Urinary bladder (tissue), 4 donors: Measurements from ENCODE around the gene CHRNB1. TPM values are rescaled to one million over a fixed set of nuclear protein-coding genes. Genes with fewer than 3 reads are reported as not detected.

Experiments used
- DNase-seq: peaks from one replicate; pipeline ENCODE4 v3.0.0-alpha.2; 2015; ENCODE audit errors: extremely low spot score
- H3K27ac ChIP-seq: one replicate; pipeline ENCODE4 v1.5.1; 2013; ENCODE audit warnings: low read depth, mild to moderate bottlenecking, moderate library complexity
- H3K36me3 ChIP-seq: one replicate; pipeline ENCODE4 v1.6.1; 2013; ENCODE audit warnings: mild to moderate bottlenecking, moderate library complexity; ENCODE audit not compliant: insufficient read depth
- H3K4me1 ChIP-seq: one replicate; pipeline ENCODE4 v1.6.1; 2013; ENCODE audit warnings: mild to moderate bottlenecking, moderate library complexity; ENCODE audit not compliant: insufficient read depth
- H3K4me3 ChIP-seq: one replicate; pipeline ENCODE4 v1.5.1; 2013; ENCODE audit warnings: low read depth, low read length
- WGBS: extraction: QIAGEN DNeasy Blood & Tissue Kit; methylation state at CpG from one replicate; pipeline ENCODE4 v1.1.7; 2013; 5-methylcytosine and 5-hydroxymethylcytosine counted together
- polyA plus RNA-seq: library from polyadenylated mRNA; stranded (reverse); fragments of 200-250 nt; gene quantifications from one replicate; pipeline ENCODE4 v1.2.3, GENCODE V29; 2013
- total RNA-seq: library from RNA; depleted of rRNA; stranded (reverse); fragments of >200 nt; gene quantifications from one replicate; pipeline ENCODE4 v1.2.3, GENCODE V29; 2014
- donor health status: healthy with polysubstance abuse.
- donor health status: healthy.

CHRNB1 gene
- total and polyA plus RNA-seq, 2 donors = 10.7 to 15.4 TPM

DNA sequence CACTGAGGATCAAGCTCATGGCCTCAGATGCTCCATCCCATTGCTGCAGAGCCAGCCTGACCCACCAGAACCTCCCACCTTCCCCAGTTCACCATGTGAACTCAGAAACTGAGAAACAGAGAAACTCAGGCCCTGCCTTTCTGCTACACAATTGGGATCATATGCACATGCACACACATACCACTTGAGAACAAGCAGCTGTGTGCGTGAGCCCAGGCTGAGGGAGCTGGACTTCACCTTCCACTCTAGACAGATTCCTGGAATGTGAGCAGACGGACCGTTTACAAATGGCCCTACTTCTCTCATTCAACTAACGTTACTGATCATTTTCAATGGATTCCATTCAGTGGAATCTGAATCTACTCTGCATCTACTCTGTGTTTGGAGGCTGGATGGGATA, 21.2 kb upstream of the CHRNB1 start:
- 38% methylated on average over 4 of the region's 4 CpGs for WGBS
- Histone ChIP-seq H3K27ac (no peak overlapping the region), H3K4me3 (no peak overlapping the region), H3K36me3 (no peaks in the 10 kb centered on the region), H3K4me1 (no peaks in the 10 kb centered on the region)
- no peak for DNase-seq

DNA sequence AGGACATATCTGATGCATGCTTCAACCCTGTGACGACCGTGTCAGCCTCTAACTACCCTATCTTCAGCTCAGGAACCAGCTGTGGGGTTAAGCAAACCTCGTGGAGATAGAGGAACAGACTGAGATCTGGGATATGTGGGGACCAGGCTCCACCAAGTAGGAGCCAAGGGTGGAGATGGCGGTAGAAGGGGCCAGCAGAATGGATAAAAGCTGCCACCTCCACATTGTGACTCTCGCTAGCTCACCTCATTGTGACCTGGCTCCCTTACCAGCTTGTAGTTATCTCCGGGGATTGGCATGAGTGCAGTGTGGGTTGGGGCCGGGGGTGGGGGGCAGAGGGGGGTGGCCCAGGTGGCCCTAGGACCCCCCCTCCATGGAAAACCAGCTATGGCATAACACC, 19.5 kb upstream of the CHRNB1 start, which contains the start of gene SPEM2:
SPEM2 (plus strand) TSS at position 301 of the 400 bp plus-strand sequence; CDS start at position 374, 73 bp downstream.
- Histone ChIP-seq H3K4me1 (no peaks in the 10 kb centered on the region), H3K27ac (no peak within 1 kb of the TSS), H3K4me3 (no peak within 1 kb of the TSS), H3K36me3 (no peaks in the 10 kb centered on the region)
- DNase-seq = no peak
- WGBS = 87% methylated on average over 7 of the region's 7 CpGs

DNA sequence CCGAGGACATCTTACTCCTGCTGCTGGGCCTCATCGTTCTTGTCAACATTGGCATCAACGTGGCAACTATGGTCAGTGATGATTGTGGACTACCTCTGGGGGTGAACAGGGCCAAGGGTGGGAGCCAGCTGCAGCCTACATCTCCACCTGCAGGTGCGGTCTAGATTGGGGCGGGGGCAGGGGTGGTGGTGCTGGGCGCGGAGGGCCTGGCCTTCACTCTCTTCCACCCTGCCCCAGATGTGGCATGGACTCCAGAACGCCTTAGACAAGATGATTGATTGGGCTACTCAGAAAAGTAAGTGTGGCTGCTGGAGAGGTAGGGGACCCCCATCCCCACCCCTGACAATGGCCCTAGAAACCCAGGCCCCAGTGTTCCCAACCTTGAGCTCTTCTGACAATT, 19.1 kb upstream of the CHRNB1 start:
- H3K36me3 ChIP-seq = no peaks in the 10 kb centered on the region
- H3K4me3 ChIP-seq = no peak overlapping the region
- H3K27ac ChIP-seq = no peak overlapping the region
- DNase-seq = no peak
- 82% methylated on average over 8 of the region's 8 CpGs for WGBS
- no peaks in the 10 kb centered on the region for H3K4me1 ChIP-seq

DNA sequence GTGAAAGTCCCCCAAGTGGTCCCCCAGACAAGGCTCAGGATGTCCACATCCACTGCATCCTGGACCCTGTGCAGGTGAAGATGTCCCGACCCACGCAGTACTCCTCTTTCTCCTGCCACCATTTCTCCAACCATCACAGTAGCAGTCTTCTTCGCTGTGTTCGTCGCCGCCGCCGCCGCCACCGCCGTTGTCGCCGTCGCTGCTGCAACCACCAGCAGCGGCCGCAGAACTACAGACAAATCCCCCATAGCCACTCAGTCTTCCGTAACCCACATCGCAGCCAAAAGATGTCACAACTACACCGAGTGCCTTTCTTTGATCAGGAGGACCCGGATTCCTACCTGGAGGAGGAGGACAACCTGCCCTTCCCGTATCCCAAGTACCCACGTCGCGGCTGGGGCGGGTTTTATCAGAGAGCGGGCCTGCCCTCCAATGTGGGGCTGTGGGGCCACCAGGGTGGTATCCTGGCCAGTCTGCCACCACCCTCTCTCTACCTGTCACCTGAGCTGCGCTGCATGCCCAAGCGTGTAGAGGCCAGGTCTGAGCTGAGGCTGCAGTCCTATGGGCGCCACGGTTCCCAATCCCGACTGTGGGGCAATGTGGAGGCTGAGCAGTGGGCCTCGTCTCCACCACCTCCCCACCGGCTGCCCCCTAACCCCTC, 18.5 kb upstream of the CHRNB1 start:
- H3K36me3 ChIP-seq = no peaks in the 10 kb centered on the region
- no peak overlapping the region for H3K4me3 ChIP-seq
- H3K27ac ChIP-seq = no peak overlapping the region
- no peaks in the 10 kb centered on the region for H3K4me1 ChIP-seq
- no peak for DNase-seq
- WGBS = 94% methylated on average over 33 of the region's 33 CpGs

DNA sequence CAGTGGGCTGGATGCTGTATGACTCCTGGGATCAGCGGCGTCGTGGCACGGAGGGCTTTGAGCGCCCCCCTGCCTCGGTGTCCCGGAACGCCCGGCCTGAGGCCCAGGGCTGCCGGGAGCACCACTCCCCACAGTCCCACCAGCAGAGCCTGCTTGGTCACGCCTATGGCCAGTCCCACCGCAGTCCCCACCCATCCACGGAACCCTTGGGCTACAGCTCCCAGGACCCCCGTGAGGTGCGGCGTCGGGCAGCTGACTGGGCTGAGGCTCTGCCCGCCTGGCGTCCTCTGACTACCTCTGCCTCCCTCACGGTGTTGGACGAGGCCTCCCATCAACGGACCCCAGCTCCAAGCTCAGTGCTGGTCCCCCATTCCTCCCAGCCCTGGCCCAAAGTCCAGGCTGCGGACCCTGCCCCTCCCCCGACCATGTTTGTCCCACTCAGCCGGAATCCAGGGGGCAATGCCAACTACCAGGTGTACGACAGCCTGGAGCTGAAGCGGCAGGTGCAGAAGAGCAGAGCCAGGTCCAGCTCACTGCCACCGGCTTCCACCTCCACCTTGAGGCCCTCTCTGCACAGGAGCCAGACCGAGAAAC, 17.9 kb upstream of the CHRNB1 start:
- H3K27ac ChIP-seq = no peak overlapping the region
- WGBS = 90% methylated on average over 29 of the region's 29 CpGs
- H3K4me3 ChIP-seq = no peak overlapping the region
- H3K36me3 ChIP-seq = no peaks in the 10 kb centered on the region
- H3K4me1 ChIP-seq = no peaks in the 10 kb centered on the region
- DNase-seq = no peak

DNA sequence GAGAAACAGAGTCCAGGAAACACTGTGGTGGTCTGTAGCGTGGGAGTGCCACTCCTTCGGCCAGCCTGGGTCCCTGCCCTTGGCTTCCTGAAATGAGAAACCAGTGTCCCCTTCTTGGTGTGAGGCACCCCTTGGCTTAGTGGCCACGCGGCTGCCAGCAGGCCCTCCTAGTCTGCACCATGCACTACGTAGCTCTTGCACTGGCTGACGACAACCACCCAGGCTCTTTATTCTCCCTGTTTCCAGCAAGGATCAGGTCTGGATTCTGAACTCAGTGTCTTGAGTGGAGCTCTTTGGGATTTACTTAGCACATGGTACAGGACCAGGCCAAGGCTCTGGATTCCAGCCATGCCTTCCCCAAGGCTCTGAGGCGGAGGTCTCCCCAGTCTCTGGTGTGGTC, 17.3 kb upstream of the CHRNB1 start:
- no peak for DNase-seq
- no peak overlapping the region for H3K4me3 ChIP-seq
- no peaks in the 10 kb centered on the region for H3K4me1 ChIP-seq
- no peaks in the 10 kb centered on the region for H3K36me3 ChIP-seq
- H3K27ac ChIP-seq = no peak overlapping the region
- WGBS = 89% methylated on average over 7 of the region's 7 CpGs

DNA sequence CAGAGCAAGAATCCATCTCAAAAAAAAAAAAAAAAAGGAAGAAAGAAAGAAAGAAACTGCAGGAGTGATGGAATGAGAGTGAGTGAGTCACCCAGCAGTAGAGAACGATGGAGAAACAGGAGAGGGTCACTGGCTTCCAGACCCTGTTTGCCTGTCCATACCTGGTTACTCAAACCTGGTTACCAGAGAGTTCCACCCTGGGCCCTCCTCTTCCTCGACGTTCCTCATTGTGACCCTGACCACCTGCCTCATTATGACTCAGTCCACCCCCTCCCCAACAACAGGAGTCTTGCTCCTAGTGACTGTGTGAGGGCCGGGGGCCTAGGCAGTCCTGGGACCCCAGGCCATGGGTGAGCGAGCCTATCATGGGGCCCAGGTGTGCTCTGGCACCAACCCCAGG, 16.3 kb upstream of the CHRNB1 start, which contains the start of gene SPEM3:
SPEM3 (plus strand) TSS at position 301 of the 400 bp plus-strand sequence; CDS start at position 347, 46 bp downstream.
- Histone ChIP-seq H3K27ac (no peak within 1 kb of the TSS), H3K4me1 (no peaks in the 10 kb centered on the region), H3K36me3 (no peaks in the 10 kb centered on the region), H3K4me3 (no peak within 1 kb of the TSS)
- DNase-seq = no peak
- 64% methylated on average over 5 of the region's 5 CpGs for WGBS

DNA sequence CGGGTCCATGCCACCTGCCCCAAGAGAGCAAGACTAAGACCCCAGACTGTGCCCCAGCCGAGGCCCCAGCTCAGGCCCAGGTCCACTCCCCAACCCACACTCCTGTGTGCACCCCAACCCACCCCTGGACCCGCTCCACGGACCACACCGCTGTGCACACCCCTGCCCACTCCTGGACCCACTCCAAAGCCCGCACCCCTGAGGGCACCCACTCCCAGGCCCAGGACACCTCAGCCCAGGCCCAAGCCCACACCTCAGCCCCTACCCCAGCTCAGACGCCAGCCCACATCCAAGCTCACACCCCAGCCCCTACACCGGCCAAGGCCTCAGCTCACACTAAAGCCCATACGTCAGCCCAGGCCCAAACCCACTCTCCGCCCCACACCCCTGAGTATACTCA, 15.1 kb upstream of the CHRNB1 start:
- WGBS = 93% methylated on average over 10 of the region's 10 CpGs
- Histone ChIP-seq H3K4me3 (no peak overlapping the region), H3K27ac (no peak overlapping the region), H3K36me3 (no peaks in the 10 kb centered on the region), H3K4me1 (no peaks in the 10 kb centered on the region)
- no peak for DNase-seq

DNA sequence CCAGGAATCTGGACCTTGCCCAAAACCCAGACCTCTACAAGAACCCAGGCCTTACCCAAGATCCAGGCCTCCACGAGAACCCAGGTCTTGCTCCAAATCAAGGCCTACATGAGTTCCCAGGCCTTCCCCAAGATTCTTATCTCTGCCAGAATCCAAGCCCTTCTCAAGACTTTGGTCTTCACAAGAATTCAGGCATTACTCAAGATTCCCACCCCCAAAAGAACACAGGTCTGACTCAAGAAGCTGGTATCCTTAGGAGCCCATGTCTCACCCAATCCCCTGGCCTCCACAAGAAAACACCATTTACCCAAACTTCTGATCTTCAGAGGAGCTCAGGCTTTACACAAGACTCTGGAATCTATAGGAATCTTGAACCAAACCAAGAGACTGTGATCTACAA, 13.6 kb upstream of the CHRNB1 start:
- Histone ChIP-seq H3K36me3 (no peaks in the 10 kb centered on the region), H3K4me3 (no peak overlapping the region), H3K4me1 (no peaks in the 10 kb centered on the region), H3K27ac (no peak overlapping the region)
- no peak for DNase-seq
- 89% methylated on average over 1 of the region's 1 CpG for WGBS

DNA sequence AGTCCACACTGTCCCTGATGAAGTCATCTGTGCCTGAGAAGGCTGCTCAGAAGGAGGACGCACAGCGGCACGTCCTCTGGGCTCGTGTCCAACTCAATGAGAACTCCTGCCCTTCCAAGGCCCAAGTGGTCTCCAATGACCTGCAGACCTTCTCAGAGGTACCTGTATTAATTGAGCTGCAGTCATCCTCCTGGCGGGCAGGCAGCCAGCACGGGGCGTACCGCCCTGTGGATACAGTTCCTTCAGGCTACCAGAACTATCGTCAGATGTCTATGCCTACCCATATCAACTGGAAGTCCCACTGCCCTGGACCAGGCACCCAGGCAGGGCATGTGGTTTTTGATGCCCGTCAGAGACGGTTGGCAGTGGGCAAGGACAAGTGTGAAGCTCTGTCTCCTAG, 12.6 kb upstream of the CHRNB1 start:
- H3K4me1 ChIP-seq = no peaks in the 10 kb centered on the region
- H3K36me3 ChIP-seq = no peaks in the 10 kb centered on the region
- no peak for DNase-seq
- H3K4me3 ChIP-seq = no peak overlapping the region
- 92% methylated on average over 11 of the region's 11 CpGs for WGBS
- H3K27ac ChIP-seq = no peak overlapping the region

DNA sequence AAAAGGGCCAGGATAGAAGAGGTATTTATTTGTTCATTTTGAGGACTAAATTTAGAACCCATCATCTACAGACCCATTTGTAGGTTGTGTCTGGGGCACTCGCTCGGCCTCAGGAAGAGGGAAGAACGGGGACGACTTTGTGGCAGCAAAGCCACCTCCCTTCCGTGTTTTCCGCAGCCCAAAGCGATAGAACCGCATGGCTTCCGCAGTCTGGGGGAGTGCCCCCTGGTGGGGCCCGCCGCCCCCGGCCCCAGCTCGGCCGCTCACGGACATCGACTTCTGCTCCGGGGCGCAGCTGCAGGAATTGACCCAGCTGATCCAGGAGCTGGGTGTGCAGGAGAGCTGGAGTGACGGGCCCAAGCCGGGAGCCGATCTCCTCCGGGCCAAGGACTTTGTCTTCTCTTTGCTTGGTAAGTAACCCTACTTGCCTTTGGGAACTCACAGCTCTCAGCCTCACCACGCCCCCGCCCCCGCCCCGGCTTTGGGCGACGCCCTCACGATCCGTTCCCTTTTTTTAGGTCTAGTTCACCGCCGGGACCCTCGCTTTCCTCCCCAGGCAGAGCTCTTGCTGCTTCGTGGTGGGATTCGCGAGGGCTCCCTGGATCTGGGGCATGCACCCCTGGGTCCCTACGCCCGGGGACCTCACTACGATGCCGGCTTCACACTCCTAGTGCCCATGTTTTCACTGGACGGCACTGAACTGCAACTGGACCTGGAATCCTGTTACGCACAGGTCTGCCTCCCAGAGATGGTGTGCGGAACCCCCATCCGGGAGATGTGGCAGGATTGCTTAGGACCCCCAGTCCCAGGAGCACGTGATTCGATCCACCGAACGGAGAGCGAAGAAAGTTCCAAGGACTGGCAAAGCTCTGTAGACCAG, 8.9 kb upstream of the CHRNB1 start:
- Histone ChIP-seq H3K4me1 (peaks cover 2% of the 10 kb centered on the region), H3K4me3 (peak overlapping the region; percentile 37), H3K36me3 (no peaks in the 10 kb centered on the region), H3K27ac (peak overlapping the region; percentile 47)
- no peak for DNase-seq
- WGBS = 8% methylated on average over 49 of the region's 49 CpGs

DNA sequence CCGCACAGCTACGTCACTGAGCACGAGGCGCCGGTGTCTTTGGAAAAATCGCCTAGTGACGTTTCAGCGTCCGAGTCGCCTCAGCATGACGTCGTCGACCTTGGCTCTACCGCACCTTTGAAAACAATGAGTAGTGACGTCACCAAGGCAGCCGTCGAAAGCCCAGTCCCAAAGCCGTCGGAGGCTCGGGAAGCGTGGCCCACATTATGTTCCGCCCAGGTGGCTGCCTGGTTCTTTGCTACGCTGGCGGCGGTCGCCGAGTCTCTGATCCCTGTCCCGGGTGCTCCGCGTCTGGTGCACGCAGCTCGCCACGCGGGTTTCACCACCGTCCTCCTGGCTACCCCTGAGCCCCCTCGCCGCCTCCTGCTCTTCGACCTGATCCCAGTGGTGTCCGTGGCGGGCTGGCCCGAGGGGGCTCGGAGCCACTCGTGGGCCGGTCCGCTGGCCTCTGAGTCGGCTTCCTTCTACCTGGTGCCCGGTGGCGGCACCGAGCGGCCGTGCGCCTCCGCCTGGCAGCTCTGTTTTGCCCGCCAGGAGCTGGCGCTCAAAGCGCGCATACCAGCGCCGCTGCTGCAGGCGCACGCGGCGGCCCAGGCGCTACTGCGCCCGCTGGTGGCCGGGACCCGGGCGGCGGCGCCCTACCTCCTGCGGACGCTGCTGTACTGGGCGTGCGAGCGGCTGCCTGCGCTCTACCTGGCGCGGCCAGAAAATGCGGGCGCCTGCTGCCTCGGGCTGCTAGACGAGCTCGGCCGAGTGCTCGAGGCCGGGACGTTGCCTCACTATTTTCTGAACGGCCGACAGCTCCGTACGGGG, 8.1 kb upstream of the CHRNB1 start:
- peak overlapping the region; percentile 17 for H3K4me3 ChIP-seq
- WGBS = 5% methylated on average over 92 of the region's 92 CpGs
- peaks cover 2% of the 10 kb centered on the region for H3K4me1 ChIP-seq
- peak overlapping the region; percentile 15 for H3K27ac ChIP-seq
- no peak for DNase-seq
- H3K36me3 ChIP-seq = no peaks in the 10 kb centered on the region

DNA sequence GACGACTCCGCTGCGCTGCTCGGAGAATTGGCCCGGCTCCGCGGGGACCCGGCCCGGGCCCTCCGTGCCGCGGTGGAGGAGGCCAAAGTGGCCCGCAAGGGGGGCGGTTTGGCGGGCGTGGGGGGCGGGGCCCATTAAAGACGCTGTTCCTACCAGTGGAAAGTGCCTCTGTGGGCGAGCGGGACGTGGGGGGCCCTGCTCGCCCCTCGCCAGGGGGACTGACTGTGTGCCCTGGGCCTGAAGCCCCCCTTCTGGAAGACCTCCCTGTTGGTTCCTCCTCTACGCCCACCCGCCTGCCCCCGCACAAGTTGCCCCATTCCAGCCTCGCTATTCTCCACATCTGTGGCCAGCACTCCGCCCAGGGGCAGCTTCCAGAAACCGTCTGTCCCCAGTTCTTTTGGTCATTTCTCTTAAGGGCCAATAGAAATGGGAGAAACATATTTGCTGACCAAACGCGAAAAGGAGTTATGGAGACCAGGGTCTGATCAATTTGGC, 7.4 kb upstream of the CHRNB1 start:
- Histone ChIP-seq H3K4me3 (peak overlapping the region; percentile 17), H3K36me3 (no peaks in the 10 kb centered on the region), H3K4me1 (peaks cover 2% of the 10 kb centered on the region), H3K27ac (peak overlapping the region; percentile 15)
- no peak for DNase-seq
- WGBS = 22% methylated on average over 31 of the region's 31 CpGs
